ENCODE data around the gene LDHAL6B. TPM values are rescaled to one million over a fixed set of nuclear protein-coding genes. Genes with fewer than 3 reads are reported as not detected.

The LDHAL6B gene
- polyA plus RNA-seq, 1 of the 3 experiments (the other 2 are of a cell fraction), result not detected

DNA sequence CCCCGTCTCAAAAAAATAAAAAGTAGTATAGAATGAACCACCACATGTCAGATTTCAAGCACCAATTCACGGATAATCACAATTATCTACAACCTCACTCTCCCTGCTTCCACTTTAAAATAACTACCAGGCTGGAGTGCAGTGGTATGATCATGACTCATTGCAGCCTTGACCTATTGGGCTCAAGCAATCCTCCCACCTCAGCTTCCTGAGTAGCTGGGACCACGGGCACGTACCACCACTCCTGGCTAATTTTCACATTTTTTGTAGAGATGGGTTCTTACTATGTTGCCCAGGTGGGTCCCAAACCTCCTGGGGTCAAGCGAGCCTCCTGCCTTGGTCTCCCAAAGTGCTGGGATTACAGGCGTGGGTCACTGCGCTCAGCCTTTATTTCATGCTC lies 38.1 kb upstream of the LDHAL6B start:
- ChIA-PET POLR2A (no interaction called here), CTCF (interaction anchor here (2.4 kb wide), 1 partner anchor 325 kb away, joined by 9 read pairs; no protein-coding TSS in a partner anchor)
- no peaks in the 10 kb centered on the region for H3K27me3 ChIP-seq (ENCODE audit: insufficient read depth)
- H3K4me3 ChIP-seq (ENCODE audit: low read depth in 2 of 2, low read length in 1 of 2), result no peak overlapping the region
- peak overlapping the region in 1 of 2 experiments; percentile 91; a peak in 2 of 4 replicates for H3K27ac ChIP-seq (ENCODE audit: low read depth in 2 of 2, low read length in 1 of 2)
- no peaks in the 10 kb centered on the region for H3K9me2 ChIP-seq
- H3K79me2 ChIP-seq (ENCODE audit: insufficient read depth), result no peaks in the 10 kb centered on the region
- H3K4me1 ChIP-seq (ENCODE audit: control insufficient read depth in 1 of 2, insufficient read depth in 2 of 2, low read depth in 1 of 2, low read length in 1 of 2), result peaks cover 17 to 36% of the 10 kb centered on the region in 2 experiments; a peak in 3 of 4 replicates
- 75% methylated on average over 7 of the region's 7 CpGs for WGBS (ENCODE audit: low lambda C conversion rate)
- TF ChIP-seq JUND (IDR thresholded peaks at IDR 0.05) (peak; percentile 33; the same call in 1 of the 2 replicates), FOSL2 (IDR thresholded peaks at IDR 0.05; ENCODE audit: borderline replicate concordance, low read depth) (peak; percentile 37; the same call in 1 of the 2 replicates), TAF1 (IDR thresholded peaks at IDR 0.05; ENCODE audit: borderline replicate concordance, low read depth, low read length) (no peak)
- TF ChIP-seq, protein P1, sequence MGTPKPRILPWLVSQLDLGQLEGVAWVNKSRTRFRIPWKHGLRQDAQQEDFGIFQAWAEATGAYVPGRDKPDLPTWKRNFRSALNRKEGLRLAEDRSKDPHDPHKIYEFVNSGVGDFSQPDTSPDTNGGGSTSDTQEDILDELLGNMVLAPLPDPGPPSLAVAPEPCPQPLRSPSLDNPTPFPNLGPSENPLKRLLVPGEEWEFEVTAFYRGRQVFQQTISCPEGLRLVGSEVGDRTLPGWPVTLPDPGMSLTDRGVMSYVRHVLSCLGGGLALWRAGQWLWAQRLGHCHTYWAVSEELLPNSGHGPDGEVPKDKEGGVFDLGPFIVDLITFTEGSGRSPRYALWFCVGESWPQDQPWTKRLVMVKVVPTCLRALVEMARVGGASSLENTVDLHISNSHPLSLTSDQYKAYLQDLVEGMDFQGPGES (IDR thresholded peaks at IDR 0.05; ENCODE audit: low read depth, low read length), result no peak
- H3F3A ChIP-seq (replicated peaks; ENCODE audit: insufficient read depth), result peaks cover 30% of the 10 kb centered on the region
- H3K36me3 ChIP-seq (replicated peaks in 1 of 2; ENCODE audit: control insufficient read depth in 1 of 2, insufficient read depth in 2 of 2, low read length in 1 of 2), result peaks cover 0 to 12% of the 10 kb centered on the region in 2 experiments
- H3K9me3 ChIP-seq, result no peaks in the 10 kb centered on the region
- no peaks in the 10 kb centered on the region for H4K20me1 ChIP-seq (ENCODE audit: insufficient read depth)
- H3K4me2 ChIP-seq, result peak overlapping the region; percentile 35; the same call in 1 of the 2 replicates
- no peak overlapping the region for H2AFZ ChIP-seq (ENCODE audit: low read depth)
- no peak overlapping the region for H3K9ac ChIP-seq
- no peak for DNase-seq

DNA sequence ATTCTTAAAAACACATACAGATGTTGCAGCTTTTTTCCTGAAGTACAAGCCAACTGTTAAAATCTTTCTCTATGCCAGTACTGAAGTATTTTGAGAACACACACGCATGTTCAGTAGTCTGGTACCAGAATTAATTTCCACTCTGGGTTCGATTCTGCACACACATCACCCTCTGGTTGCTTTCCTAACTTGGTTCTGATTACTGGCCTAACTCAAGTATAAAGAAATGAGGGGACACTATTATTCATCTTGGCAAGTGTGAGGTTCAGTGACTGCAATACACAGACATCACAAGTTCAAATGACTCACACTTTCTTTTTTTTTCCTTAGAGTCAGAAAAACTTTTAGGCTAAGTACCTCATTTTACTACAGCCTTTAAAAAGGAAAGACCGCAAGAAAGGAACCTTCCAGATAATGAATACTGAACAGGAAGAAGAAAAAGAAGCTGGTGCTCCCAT lies 37.4 kb upstream of the LDHAL6B start:
- H3K4me1 ChIP-seq (ENCODE audit: control insufficient read depth in 1 of 2, insufficient read depth in 2 of 2, low read depth in 1 of 2, low read length in 1 of 2), result peaks cover 17 to 36% of the 10 kb centered on the region in 2 experiments; a peak in 3 of 4 replicates
- H3K4me2 ChIP-seq, result peak overlapping the region; percentile 69; the same call in 1 of the 2 replicates
- CTCF ChIA-PET, result interaction anchor here (0.8 to 2.4 kb wide), 6 partner anchors 8 to 360 kb away, joined by 3 to 9 read pairs (median 4); no protein-coding TSS in a partner anchor
- H4K20me1 ChIP-seq (ENCODE audit: insufficient read depth), result no peaks in the 10 kb centered on the region
- no peak overlapping the region for H2AFZ ChIP-seq (ENCODE audit: low read depth)
- H3K36me3 ChIP-seq (replicated peaks in 1 of 2; ENCODE audit: control insufficient read depth in 1 of 2, insufficient read depth in 2 of 2, low read length in 1 of 2), result peaks cover 0 to 14% of the 10 kb centered on the region in 2 experiments
- H3K27ac ChIP-seq (ENCODE audit: low read depth in 2 of 2, low read length in 1 of 2), result peak overlapping the region; percentile 89 to 91; a peak in 3 of 4 replicates
- DNase-seq, result no peak
- H3K9ac ChIP-seq, result peak overlapping the region; percentile 31; the same call in 1 of the 2 replicates
- POLR2A ChIA-PET, result no interaction called here
- H3K79me2 ChIP-seq (ENCODE audit: insufficient read depth), result no peaks in the 10 kb centered on the region
- peaks cover 30% of the 10 kb centered on the region for H3F3A ChIP-seq (replicated peaks; ENCODE audit: insufficient read depth)
- TF ChIP-seq RAD21 (IDR thresholded peaks at IDR 0.05; ENCODE audit: low read length) (no peak), NFIC (IDR thresholded peaks at IDR 0.05; ENCODE audit: borderline replicate concordance) (peak; percentile 40; the same call in 1 of the 2 replicates), TCF12 (IDR thresholded peaks at IDR 0.05) (peak; percentile 23; the same call in 1 of the 2 replicates), FOSL2 (IDR thresholded peaks at IDR 0.05; ENCODE audit: borderline replicate concordance, low read depth) (peak; percentile 60; the same call in 1 of the 2 replicates), JUND (IDR thresholded peaks at IDR 0.05) (peak; percentile 48; the same call in 1 of the 2 replicates)
- TF ChIP-seq, protein P2, sequence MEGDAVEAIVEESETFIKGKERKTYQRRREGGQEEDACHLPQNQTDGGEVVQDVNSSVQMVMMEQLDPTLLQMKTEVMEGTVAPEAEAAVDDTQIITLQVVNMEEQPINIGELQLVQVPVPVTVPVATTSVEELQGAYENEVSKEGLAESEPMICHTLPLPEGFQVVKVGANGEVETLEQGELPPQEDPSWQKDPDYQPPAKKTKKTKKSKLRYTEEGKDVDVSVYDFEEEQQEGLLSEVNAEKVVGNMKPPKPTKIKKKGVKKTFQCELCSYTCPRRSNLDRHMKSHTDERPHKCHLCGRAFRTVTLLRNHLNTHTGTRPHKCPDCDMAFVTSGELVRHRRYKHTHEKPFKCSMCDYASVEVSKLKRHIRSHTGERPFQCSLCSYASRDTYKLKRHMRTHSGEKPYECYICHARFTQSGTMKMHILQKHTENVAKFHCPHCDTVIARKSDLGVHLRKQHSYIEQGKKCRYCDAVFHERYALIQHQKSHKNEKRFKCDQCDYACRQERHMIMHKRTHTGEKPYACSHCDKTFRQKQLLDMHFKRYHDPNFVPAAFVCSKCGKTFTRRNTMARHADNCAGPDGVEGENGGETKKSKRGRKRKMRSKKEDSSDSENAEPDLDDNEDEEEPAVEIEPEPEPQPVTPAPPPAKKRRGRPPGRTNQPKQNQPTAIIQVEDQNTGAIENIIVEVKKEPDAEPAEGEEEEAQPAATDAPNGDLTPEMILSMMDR (IDR thresholded peaks at IDR 0.05), result no peak
- TF ChIP-seq, protein P3, sequence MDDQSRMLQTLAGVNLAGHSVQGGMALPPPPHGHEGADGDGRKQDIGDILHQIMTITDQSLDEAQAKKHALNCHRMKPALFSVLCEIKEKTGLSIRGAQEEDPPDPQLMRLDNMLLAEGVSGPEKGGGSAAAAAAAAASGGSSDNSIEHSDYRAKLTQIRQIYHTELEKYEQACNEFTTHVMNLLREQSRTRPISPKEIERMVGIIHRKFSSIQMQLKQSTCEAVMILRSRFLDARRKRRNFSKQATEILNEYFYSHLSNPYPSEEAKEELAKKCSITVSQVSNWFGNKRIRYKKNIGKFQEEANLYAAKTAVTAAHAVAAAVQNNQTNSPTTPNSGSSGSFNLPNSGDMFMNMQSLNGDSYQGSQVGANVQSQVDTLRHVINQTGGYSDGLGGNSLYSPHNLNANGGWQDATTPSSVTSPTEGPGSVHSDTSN (IDR thresholded peaks at IDR 0.05), result peak; percentile 38; the same call in 1 of the 2 replicates
- H3K9me3 ChIP-seq, result no peaks in the 10 kb centered on the region
- no peak overlapping the region for H3K4me3 ChIP-seq (ENCODE audit: low read depth in 2 of 2, low read length in 1 of 2)
- no peaks in the 10 kb centered on the region for H3K27me3 ChIP-seq (ENCODE audit: insufficient read depth)
- no peaks in the 10 kb centered on the region for H3K9me2 ChIP-seq
- 75% methylated on average over 3 of the region's 3 CpGs for WGBS (ENCODE audit: low lambda C conversion rate)
